Ascending aorta (tissue), 2 donors: ENCODE data around the gene TRMT112. TPM values are rescaled to one million over a fixed set of nuclear protein-coding genes. Genes with fewer than 3 reads are reported as not detected.

Experiments used
- DNase-seq, 2 donors: peaks; one replicate each; pipeline ENCODE4 v3.0.0-alpha.2; 2019; ENCODE audit warnings: low spot score in 2 of 2
- H3K27ac ChIP-seq, 2 donors: fragments of 200-600 bp; sonication (generic); one replicate each; pipeline ENCODE4 v1.5.1; 2016 to 2017; ENCODE audit warnings: mild to moderate bottlenecking in 1 of 2
- H3K27me3 ChIP-seq: fragments of 200-600 bp; sonication (generic); one replicate; pipeline ENCODE4 v1.5.1; 2017
- H3K36me3 ChIP-seq, 2 donors: fragments of 200-600 bp; sonication (generic); one replicate each; pipeline ENCODE4 v1.5.1; 2016
- H3K4me1 ChIP-seq, 2 donors: fragments of 200-600 bp; sonication (generic); one replicate each; pipeline ENCODE4 v1.5.1; 2016 to 2017; ENCODE audit warnings: mild to moderate bottlenecking in 1 of 2
- H3K4me3 ChIP-seq, 2 donors: fragments of 200-600 bp; sonication (generic); one replicate each; pipeline ENCODE4 v1.5.1; 2016 to 2017; ENCODE audit warnings: mild to moderate bottlenecking in 1 of 2
- H3K9me3 ChIP-seq, 2 donors: fragments of 200-600 bp; sonication (generic); one replicate each; pipeline ENCODE4 v1.5.1; 2016
- intact Hi-C: fragments of 100-400 bp; cut with DNase I; formaldehyde crosslinking; loops from one replicate; pipeline ENCODE4 v1.15.1; 2023
- total RNA-seq: library from RNA; depleted of rRNA; stranded (reverse); fragments of >200 nt; gene quantifications from one replicate; pipeline ENCODE4 v1.1.0, GENCODE V29; 2016
- TF ChIP-seq, protein P1 (sequence below), 3 experiments: fragments of 200-600 bp in 2 of 3; fragments of 450-650 bp in 1 of 3; sonication (generic) in 2 of 3; IDR thresholded peaks; one replicate each; pipeline ENCODE4 v1.5.1; 2016 to 2019; ENCODE audit warnings: antibody characterized with exemption in 3 of 3, mild to moderate bottlenecking in 1 of 3, moderate library complexity in 1 of 3

The TRMT112 gene
- total RNA-seq, 1 donor from 2014 or later: 384 TPM

DNA sequence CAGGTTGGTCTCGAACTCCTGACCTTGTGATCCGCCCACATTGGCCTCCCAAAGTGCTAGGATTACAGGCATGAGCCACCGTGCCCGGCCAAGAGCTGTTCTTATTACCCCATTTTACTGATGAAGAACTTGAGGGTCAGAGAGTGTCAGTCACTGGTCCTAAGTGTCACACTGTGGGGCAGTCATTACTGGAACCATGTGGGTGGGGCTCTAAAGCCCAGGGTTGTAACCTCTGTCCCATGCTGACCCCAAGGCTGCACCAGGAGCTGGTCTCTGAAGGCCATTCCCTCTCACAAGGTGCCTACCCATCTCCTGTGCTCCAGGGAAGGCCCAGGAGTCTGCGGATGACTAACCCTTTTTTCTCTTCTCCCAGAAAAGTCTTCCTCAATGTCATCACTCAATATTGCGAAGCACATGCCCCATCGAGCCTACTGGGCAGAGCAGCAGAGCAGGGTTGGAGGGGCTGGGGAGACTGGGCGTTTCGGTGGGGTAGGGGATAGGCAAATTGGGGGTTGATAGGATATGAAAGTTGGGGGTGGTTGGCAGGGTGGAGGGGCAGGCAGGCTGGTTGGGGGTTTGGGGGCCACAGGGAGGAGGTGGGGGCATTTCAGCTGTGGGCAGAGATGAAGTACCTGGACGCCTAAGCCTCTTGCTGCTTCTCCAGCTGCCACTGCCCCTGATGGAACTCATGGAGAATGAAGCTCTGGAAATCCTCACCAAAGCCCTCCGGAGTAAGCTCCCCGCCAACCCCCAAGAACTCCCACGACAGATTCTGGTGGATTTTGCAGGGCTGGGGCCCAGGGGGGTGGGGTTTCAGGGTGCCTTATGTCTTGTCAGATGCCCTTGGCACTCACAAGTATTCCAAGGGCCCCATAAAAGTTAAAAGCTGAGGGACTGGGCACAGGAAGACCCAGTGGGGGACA, 14.0 kb downstream of the TRMT112 start:
- DNase-seq: no peak
- intact Hi-C loops: loop anchor here (1.0 to 5.0 kb wide), 5 partner anchors 52 to 99 kb away; partner anchors contain the start of genes FKBP2, NUDT22, PLCB3 and RPS6KA4
- TF ChIP-seq, protein P1, sequence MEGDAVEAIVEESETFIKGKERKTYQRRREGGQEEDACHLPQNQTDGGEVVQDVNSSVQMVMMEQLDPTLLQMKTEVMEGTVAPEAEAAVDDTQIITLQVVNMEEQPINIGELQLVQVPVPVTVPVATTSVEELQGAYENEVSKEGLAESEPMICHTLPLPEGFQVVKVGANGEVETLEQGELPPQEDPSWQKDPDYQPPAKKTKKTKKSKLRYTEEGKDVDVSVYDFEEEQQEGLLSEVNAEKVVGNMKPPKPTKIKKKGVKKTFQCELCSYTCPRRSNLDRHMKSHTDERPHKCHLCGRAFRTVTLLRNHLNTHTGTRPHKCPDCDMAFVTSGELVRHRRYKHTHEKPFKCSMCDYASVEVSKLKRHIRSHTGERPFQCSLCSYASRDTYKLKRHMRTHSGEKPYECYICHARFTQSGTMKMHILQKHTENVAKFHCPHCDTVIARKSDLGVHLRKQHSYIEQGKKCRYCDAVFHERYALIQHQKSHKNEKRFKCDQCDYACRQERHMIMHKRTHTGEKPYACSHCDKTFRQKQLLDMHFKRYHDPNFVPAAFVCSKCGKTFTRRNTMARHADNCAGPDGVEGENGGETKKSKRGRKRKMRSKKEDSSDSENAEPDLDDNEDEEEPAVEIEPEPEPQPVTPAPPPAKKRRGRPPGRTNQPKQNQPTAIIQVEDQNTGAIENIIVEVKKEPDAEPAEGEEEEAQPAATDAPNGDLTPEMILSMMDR (IDR thresholded peaks at IDR 0.05): no peak
- no peaks in the 10 kb centered on the region for H3K36me3 ChIP-seq
- peaks cover 14 to 23% of the 10 kb centered on the region in 2 donors for H3K4me1 ChIP-seq
- H3K27me3 ChIP-seq: no peaks in the 10 kb centered on the region
- no peak overlapping the region for H3K4me3 ChIP-seq
- H3K27ac ChIP-seq: no peak overlapping the region
- no peaks in the 10 kb centered on the region for H3K9me3 ChIP-seq

DNA sequence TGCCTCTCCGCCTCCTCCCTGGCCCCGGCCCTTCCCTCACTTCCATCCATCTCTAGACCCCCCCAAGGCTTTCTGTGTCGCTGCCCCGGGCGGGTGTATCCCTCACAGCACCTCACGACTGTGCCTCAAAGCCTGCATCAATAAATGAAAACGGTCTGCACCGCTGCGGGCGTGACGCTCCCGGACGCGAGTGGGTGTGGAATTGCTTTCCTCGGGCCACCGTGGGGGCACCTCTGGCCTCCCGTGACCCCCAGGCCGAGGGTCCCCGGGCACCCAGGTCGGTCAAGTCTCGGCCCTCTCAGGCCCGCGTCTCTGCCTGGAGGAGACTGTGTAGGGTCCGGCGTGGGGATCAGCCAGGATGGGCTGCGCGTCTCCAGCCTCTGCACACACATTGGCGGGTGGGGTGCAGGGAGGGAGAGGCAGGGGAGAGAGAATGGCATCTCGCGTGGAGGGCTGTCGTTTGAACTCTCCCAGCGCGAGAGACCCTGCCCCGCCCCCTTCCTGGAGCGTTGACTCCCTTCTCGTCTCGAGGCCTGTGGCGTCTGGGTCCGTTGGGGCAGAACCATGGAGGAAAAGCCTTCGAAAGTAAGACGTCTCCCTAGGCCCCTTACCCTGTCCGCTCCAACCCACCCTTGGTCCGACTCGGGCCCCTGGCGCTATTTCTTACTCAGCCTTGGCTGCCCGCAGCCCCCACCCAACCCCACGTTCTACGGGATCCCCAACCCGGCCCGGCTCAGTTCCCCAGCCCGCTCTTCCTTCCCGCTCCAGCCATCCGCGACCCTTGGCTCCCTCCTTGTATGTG, 17.3 kb downstream of the TRMT112 start, which contains the start of gene CATSPERZ:
CATSPERZ (plus strand) TSS at position 512 of the 802 bp plus-strand sequence; CDS start at position 565, 53 bp downstream.
- Histone ChIP-seq H3K36me3 (no peaks in the 10 kb centered on the region), H3K27ac (no peak within 1 kb of the TSS), H3K27me3 (peaks cover 9% of the 10 kb centered on the region), H3K4me1 (peaks cover 11 to 19% of the 10 kb centered on the region in 2 donors), H3K4me3 (peak within 1 kb of the TSS; percentile 32 to 64), H3K9me3 (no peaks in the 10 kb centered on the region)
- DNase-seq: peak in 1 of 2 donors; percentile 70
- TF ChIP-seq, protein P1 (IDR thresholded peaks at IDR 0.05): no peak
- intact Hi-C loops: loop anchor here (5.0 kb wide), 1 partner anchor 73 kb away; the partner anchor contains the start of genes NUDT22 and TRPT1

DNA sequence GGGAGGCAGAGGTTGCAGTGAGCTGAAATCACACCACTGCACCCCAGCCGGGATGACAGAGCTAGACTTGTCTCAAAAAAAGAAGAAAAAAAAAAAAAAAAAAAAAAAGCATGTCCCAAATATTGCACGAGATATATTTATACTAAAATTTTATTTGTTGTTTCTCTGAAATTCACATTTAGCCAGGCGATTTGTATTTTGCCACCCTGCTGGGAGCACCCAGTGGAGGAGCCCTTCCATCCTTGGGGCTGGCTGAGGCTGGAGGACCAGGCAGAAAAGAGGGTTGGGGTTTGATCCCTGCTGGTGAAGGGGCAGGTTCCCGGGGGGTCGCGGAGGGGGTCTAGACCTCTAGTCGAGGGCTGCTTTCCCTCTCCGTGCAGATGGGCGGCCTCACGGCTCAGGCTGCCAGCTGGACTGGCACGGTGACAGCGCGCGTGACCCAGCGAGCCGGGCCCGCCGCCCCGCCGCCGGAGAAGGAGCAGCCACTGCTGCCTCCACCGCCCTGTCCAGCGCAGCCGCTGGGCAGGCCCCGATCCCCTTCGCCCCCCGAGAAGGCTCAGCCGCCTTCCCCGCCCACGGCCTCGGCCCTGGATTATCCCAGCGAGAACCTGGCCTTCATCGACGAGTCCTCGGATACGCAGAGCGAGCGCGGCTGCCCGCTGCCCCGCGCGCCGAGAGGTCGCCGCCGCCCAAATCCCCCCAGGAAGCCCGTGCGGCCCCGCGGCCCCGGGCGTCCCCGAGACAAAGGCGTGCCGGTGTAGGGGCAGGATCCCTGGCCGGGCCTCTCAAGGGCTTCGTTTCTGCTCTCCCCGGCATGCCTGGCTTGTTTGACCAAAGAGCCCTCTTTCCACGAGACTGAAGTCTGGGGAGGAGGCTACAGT, 18.2 kb downstream of the TRMT112 start:
- peaks cover 11 to 18% of the 10 kb centered on the region in 2 donors for H3K4me1 ChIP-seq
- H3K36me3 ChIP-seq: no peaks in the 10 kb centered on the region
- H3K27ac ChIP-seq: no peak overlapping the region
- peak in 1 of 2 donors; percentile 74 for DNase-seq
- TF ChIP-seq, protein P1 (IDR thresholded peaks at IDR 0.05): no peak
- H3K27me3 ChIP-seq: peaks cover 9% of the 10 kb centered on the region
- peak overlapping the region; percentile 32 to 64 for H3K4me3 ChIP-seq
- H3K9me3 ChIP-seq: no peaks in the 10 kb centered on the region
- intact Hi-C loops: no loop called here

DNA sequence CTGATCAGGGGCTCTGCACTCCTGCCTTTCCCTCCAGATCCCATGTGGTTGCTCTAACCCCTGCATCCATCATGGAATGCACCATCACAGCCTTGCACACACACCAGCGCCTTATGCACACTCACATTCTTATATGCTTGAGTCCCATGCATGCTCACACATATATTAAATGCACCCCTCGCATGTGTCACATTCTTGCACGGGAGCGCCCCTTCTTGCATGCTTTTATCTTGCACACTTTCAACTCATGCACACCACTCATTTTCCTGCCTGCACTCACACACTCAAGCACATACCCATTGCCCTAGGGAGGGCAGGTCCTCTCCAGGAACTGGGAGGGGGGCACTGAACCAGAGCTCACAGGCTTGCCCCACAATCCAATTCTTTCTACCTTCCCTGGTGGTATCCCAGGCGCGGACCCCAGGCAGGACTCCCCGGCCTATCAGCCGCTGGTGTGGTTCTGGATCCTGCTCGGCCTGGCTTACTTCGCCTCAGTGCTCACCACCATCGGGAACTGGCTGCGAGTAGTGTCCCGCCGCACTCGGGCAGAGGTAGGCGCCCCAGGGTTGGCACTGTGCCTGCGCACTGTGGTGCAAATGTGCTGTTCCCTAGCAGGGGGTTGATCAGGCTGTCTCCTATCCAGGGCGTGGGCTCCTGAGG, 19.5 kb downstream of the TRMT112 start:
- peaks cover 11 to 15% of the 10 kb centered on the region in 2 donors for H3K4me1 ChIP-seq
- intact Hi-C loops: no loop called here
- TF ChIP-seq, protein P1 (IDR thresholded peaks at IDR 0.05): no peak
- no peaks in the 10 kb centered on the region for H3K9me3 ChIP-seq
- H3K4me3 ChIP-seq: no peak overlapping the region
- peak in 1 of 2 donors; percentile 64 for DNase-seq
- no peaks in the 10 kb centered on the region for H3K36me3 ChIP-seq
- H3K27me3 ChIP-seq: peaks cover 9% of the 10 kb centered on the region
- no peak overlapping the region for H3K27ac ChIP-seq
